ENCODE measurements around the gene ADAT2. TPM values are rescaled to one million over a fixed set of nuclear protein-coding genes. Genes with fewer than 3 reads are reported as not detected.

ADAT2 gene
- polyA plus RNA-seq, 1 of the 3 experiments (the other 2 are of a cell fraction), result 5.4 TPM

DNA sequence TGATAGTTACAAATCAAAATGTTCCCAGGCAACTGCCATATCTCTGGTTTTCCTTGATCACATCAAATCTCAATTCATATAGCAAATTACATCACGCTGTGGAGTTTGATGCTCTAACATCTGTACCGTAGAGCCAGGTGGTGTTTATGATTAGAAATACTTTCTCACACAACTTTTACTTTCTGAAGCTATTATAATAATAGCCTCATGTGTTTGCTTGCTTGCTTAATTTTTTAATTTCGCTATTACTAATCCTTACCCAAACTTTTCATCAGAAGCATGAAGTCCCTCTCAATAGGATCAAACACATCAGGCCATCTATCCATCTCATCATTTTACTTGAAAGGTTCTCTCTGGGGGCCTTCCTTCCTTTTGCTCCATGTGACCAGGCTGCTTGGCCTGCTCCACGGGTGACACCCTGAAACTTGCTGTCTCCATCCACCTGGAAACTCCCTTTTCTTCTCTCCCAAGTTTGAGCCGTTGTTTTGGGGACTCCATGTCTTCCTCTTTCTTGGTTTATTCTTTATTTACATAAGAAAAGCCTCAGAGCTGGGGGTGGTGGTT, 75.4 kb downstream of the ADAT2 start:
- H3K27ac ChIP-seq (ENCODE audit: low read depth in 2 of 2, low read length in 1 of 2), result no peak overlapping the region
- no peaks in the 10 kb centered on the region for H3K9me2 ChIP-seq
- no peak for DNase-seq
- no peaks in the 10 kb centered on the region for H4K20me1 ChIP-seq (ENCODE audit: insufficient read depth)
- no peak overlapping the region for H2AFZ ChIP-seq (ENCODE audit: low read depth)
- no peak overlapping the region for H3K4me3 ChIP-seq (ENCODE audit: low read depth in 2 of 2, low read length in 1 of 2)
- H3K9ac ChIP-seq, result no peak overlapping the region
- H3K36me3 ChIP-seq (replicated peaks in 1 of 2; ENCODE audit: control insufficient read depth in 1 of 2, insufficient read depth in 2 of 2, low read length in 1 of 2), result no peaks in the 10 kb centered on the region
- ChIA-PET CTCF (no interaction called here), POLR2A (no interaction called here)
- H3K4me1 ChIP-seq (ENCODE audit: control insufficient read depth in 1 of 2, insufficient read depth in 2 of 2, low read depth in 1 of 2, low read length in 1 of 2), result no peaks in the 10 kb centered on the region; a peak in 1 of 4 replicates
- H3K79me2 ChIP-seq (ENCODE audit: insufficient read depth), result no peaks in the 10 kb centered on the region
- 67% methylated on average over 5 of the region's 5 CpGs for WGBS (ENCODE audit: low lambda C conversion rate)
- no peaks in the 10 kb centered on the region for H3K9me3 ChIP-seq
- no peak overlapping the region for H3K4me2 ChIP-seq
- no peaks in the 10 kb centered on the region for H3F3A ChIP-seq (replicated peaks; ENCODE audit: insufficient read depth)
- H3K27me3 ChIP-seq (ENCODE audit: insufficient read depth), result no peaks in the 10 kb centered on the region
- no peak for TF ChIP-seq JUND (IDR thresholded peaks at IDR 0.05)
- TF ChIP-seq GABPA (IDR thresholded peaks at IDR 0.05; ENCODE audit: low read depth), result no peak
- no peak for TF ChIP-seq NRF1 (IDR thresholded peaks at IDR 0.05; ENCODE audit: low read depth, low read length)

DNA sequence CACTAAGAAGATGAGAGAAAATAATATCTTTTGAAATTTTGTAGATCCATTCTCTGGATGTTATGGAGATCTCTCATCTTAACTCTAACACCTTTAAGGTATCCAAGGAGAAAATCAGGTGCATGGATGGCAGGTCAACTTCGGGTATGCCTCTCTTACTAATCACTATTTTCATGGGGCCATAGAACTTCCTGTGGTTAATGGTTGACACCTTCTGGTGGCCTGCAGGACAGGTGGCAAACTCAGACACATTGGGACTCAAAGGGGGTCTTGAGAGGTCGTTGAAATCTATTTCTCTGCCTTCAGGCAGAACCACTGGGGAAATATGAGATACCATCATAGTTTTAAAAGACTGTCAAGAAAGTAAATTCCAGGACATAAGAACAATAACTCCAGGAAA, 76.5 kb downstream of the ADAT2 start:
- Histone ChIP-seq H2AFZ (ENCODE audit: low read depth) (no peak overlapping the region), H3K4me3 (ENCODE audit: low read depth in 2 of 2, low read length in 1 of 2) (no peak overlapping the region), H3K4me2 (no peak overlapping the region), H3K9ac (no peak overlapping the region), H3K27ac (ENCODE audit: low read depth in 2 of 2, low read length in 1 of 2) (no peak overlapping the region), H3K36me3 (replicated peaks in 1 of 2; ENCODE audit: control insufficient read depth in 1 of 2, insufficient read depth in 2 of 2, low read length in 1 of 2) (no peaks in the 10 kb centered on the region), H3K4me1 (ENCODE audit: control insufficient read depth in 1 of 2, insufficient read depth in 2 of 2, low read depth in 1 of 2, low read length in 1 of 2) (no peaks in the 10 kb centered on the region; a peak in 1 of 4 replicates), H3K79me2 (ENCODE audit: insufficient read depth) (no peaks in the 10 kb centered on the region), H3F3A (replicated peaks; ENCODE audit: insufficient read depth) (no peaks in the 10 kb centered on the region), H3K9me2 (no peaks in the 10 kb centered on the region), H3K9me3 (no peaks in the 10 kb centered on the region), H3K27me3 (ENCODE audit: insufficient read depth) (no peaks in the 10 kb centered on the region), H4K20me1 (ENCODE audit: insufficient read depth) (no peaks in the 10 kb centered on the region)
- 20% methylated on average over 2 of the region's 2 CpGs for whole genome bisulfite sequencing (ENCODE audit: low lambda C conversion rate)
- TF ChIP-seq TAF1 (IDR thresholded peaks at IDR 0.05; ENCODE audit: borderline replicate concordance, low read depth, low read length), result no peak
- ChIA-PET CTCF (no interaction called here), POLR2A (no interaction called here)
- no peak for DNase-seq

Small RNA genes within 50 kb of the gene (small RNA-seq; reads per million reads assigned to genes)
- gene RNA5SP221, result 0.11 to 26.0 (median 0.58) reads per million in 7 experiments

Other genes starting within 250 kb of the ADAT2 start
- 14.1 and 14.5 TPM in 2 replicates for gene PEX3, start 110 bp upstream of the ADAT2 start, polyA plus RNA-seq (2012; rRNA removed)
- gene FUCA2, start 61.0 kb upstream of the ADAT2 start, polyA plus RNA-seq (2012; rRNA removed), result 37.6 and 41.0 TPM in 2 replicates
- gene PHACTR2, start 227.3 kb upstream of the ADAT2 start, polyA plus RNA-seq (2012; rRNA removed), result 5.0 and 8.6 TPM in 2 replicates